HepG2 (cell line): ENCODE data around the gene STC2. TPM values are rescaled to one million over a fixed set of nuclear protein-coding genes. Genes with fewer than 3 reads are reported as not detected.

Source experiments
- ARNTL ChIP-seq: sonication (generic); formaldehyde crosslinking; IDR thresholded peaks from 2 replicates; pipeline ENCODE4 v1.4.0; 2020; ENCODE audit warnings: mild to moderate bottlenecking, missing genetic modification reagents
- BRD4 ChIP-seq: sonication (generic); formaldehyde crosslinking; IDR thresholded peaks from 2 replicates; pipeline ENCODE4 v1.4.0; 2020; ENCODE audit warnings: missing genetic modification reagents
- FOXK1 ChIP-seq: sonication (generic); formaldehyde crosslinking; IDR thresholded peaks from 2 replicates; pipeline ENCODE4 v1.4.0; 2020; ENCODE audit warnings: low read depth, missing genetic modification reagents, borderline replicate concordance
- FOXO1 ChIP-seq: sonication (generic); formaldehyde crosslinking; IDR thresholded peaks from 2 replicates; pipeline ENCODE4 v1.4.0; 2020; ENCODE audit warnings: missing genetic modification reagents
- GABPB1 ChIP-seq: IDR thresholded peaks from 2 replicates; pipeline ENCODE4 v1.6.1; 2016; ENCODE audit warnings: mild to moderate bottlenecking, missing genetic modification reagents, moderate library complexity, missing compliant biosample characterization
- GATAD2A ChIP-seq: IDR thresholded peaks from 2 replicates; pipeline ENCODE4 v1.6.1; 2016
- HDAC6 ChIP-seq: fragments of 200-600 bp; sonication (generic); IDR thresholded peaks from 2 replicates; pipeline ENCODE4 v1.7.0; 2017; ENCODE audit warnings: mild to moderate bottlenecking, antibody characterized with exemption, low read length, low read depth
- KDM3A ChIP-seq: IDR thresholded peaks from 2 replicates; pipeline ENCODE4 v1.6.1; 2018; ENCODE audit warnings: low read depth, missing compliant biosample characterization
- MED8 ChIP-seq: sonication (generic); formaldehyde crosslinking; IDR thresholded peaks from 2 replicates; pipeline ENCODE4 v1.8.1; 2023; ENCODE audit warnings: mild to moderate bottlenecking, missing genetic modification reagents; ENCODE audit not compliant: insufficient replicate concordance
- NFE2 ChIP-seq: sonication (generic); formaldehyde crosslinking; IDR thresholded peaks from 2 replicates; pipeline ENCODE4 v1.4.0; 2020; ENCODE audit warnings: missing genetic modification reagents
- NRL ChIP-seq: sonication (generic); formaldehyde crosslinking; IDR thresholded peaks from 2 replicates; pipeline ENCODE4 v1.5.0; 2020; ENCODE audit warnings: missing genetic modification reagents, mild to moderate bottlenecking, moderate library complexity, borderline replicate concordance
- POGZ ChIP-seq: sonication (generic); formaldehyde crosslinking; IDR thresholded peaks from 2 replicates; pipeline ENCODE4 v1.4.0; 2020; ENCODE audit warnings: mild to moderate bottlenecking, missing genetic modification reagents
- RAD51 ChIP-seq: fragments of 450-650 bp; IDR thresholded peaks from 2 replicates; pipeline ENCODE4 v1.6.1; 2016; ENCODE audit warnings: borderline replicate concordance
- RFX3 ChIP-seq: IDR thresholded peaks from 2 replicates; pipeline ENCODE4 v1.6.1; 2016; ENCODE audit warnings: missing biosample characterization, missing genetic modification reagents
- SP1 ChIP-seq, 2 experiments: fragments of 450-650 bp in 1 of 2; sonication (generic) in 1 of 2; formaldehyde crosslinking in 1 of 2; IDR thresholded peaks; 2 replicates each; pipeline versions ENCODE4 v1.4.0 to v1.6.1; 2016 to 2020; ENCODE audit warnings: missing genetic modification reagents in 1 of 2
- TBL1XR1 ChIP-seq: fragments of 150-350 bp; IDR thresholded peaks from 2 replicates; pipeline ENCODE4 v1.6.1; 2014; ENCODE audit warnings: borderline replicate concordance, low read length; ENCODE audit not compliant: partially characterized antibody
- ZBTB1 ChIP-seq: sonication (generic); formaldehyde crosslinking; IDR thresholded peaks from 2 replicates; pipeline ENCODE4 v1.4.0; 2020; ENCODE audit warnings: missing genetic modification reagents, borderline replicate concordance
- ZNF331 ChIP-seq: sonication (generic); formaldehyde crosslinking; IDR thresholded peaks from 2 replicates; pipeline ENCODE4 v1.4.0; 2020; ENCODE audit warnings: missing genetic modification reagents
- ZNF430 ChIP-seq: sonication (generic); formaldehyde crosslinking; IDR thresholded peaks from 2 replicates; pipeline ENCODE4 v1.9.0; 2021; ENCODE audit warnings: mild to moderate bottlenecking, missing genetic modification reagents
- ZNF512 ChIP-seq: sonication (generic); formaldehyde crosslinking; IDR thresholded peaks from 2 replicates; pipeline ENCODE4 v1.4.0; 2020; ENCODE audit warnings: mild to moderate bottlenecking, missing genetic modification reagents
- ZNF552 ChIP-seq: sonication (generic); formaldehyde crosslinking; IDR thresholded peaks from 2 replicates; pipeline ENCODE4 v1.9.0; 2022; ENCODE audit warnings: missing genetic modification reagents, mild to moderate bottlenecking, borderline replicate concordance
- ZNF616 ChIP-seq: sonication (generic); formaldehyde crosslinking; IDR thresholded peaks from 2 replicates; pipeline ENCODE4 v1.5.0; 2020; ENCODE audit warnings: low read depth, mild to moderate bottlenecking, missing genetic modification reagents
- ZNF773 ChIP-seq: sonication (generic); formaldehyde crosslinking; IDR thresholded peaks from 2 replicates; pipeline ENCODE4 v1.4.0; 2020; ENCODE audit warnings: missing genetic modification reagents, borderline replicate concordance
- ZSCAN21 ChIP-seq: sonication (generic); formaldehyde crosslinking; IDR thresholded peaks from 2 replicates; pipeline ENCODE4 v1.8.0; 2022; ENCODE audit warnings: mild to moderate bottlenecking, missing genetic modification reagents, moderate library complexity, borderline replicate concordance
- polyA plus RNA-seq, 8 experiments: library from polyadenylated mRNA; depleted of rRNA in 3 of 8; stranded (reverse) in 7 of 8; unstranded in 1 of 8; fragments of >200 nt; fragmentation: Illumina TruSeq in 4 of 8; extraction: Trizol in 4 of 8; gene quantifications; 2 replicates each; pipeline versions ENCODE4 v1.2.1 to v1.2.3, GENCODE V29; 2011 to 2016; ENCODE audit warnings: low read depth in 4 of 8, missing spikeins in 1 of 8, mixed read lengths in 1 of 8; ENCODE audit not compliant: insufficient read depth in 1 of 8
- total RNA-seq, 5 experiments: library from RNA; depleted of rRNA; stranded (reverse); fragments of >200 nt; fragmentation: Illumina TruSeq; extraction: Trizol; gene quantifications; 2 replicates each; pipeline ENCODE4 v1.2.3, GENCODE V29; 2016; ENCODE audit warnings: low read depth in 1 of 5
- TF ChIP-seq, protein P1 (sequence below): sonication (generic); formaldehyde crosslinking; conservative IDR thresholded peaks from 2 replicates; pipeline ENCODE4 v1.8.0; 2022; ENCODE audit warnings: low read depth, missing genetic modification reagents

STC2 gene
- total and polyA plus RNA-seq, 2 of the 13 experiments (the other 11 are each of a cell fraction or from before 2014, with no cell fraction given), result 27.1 to 69.2 TPM

DNA sequence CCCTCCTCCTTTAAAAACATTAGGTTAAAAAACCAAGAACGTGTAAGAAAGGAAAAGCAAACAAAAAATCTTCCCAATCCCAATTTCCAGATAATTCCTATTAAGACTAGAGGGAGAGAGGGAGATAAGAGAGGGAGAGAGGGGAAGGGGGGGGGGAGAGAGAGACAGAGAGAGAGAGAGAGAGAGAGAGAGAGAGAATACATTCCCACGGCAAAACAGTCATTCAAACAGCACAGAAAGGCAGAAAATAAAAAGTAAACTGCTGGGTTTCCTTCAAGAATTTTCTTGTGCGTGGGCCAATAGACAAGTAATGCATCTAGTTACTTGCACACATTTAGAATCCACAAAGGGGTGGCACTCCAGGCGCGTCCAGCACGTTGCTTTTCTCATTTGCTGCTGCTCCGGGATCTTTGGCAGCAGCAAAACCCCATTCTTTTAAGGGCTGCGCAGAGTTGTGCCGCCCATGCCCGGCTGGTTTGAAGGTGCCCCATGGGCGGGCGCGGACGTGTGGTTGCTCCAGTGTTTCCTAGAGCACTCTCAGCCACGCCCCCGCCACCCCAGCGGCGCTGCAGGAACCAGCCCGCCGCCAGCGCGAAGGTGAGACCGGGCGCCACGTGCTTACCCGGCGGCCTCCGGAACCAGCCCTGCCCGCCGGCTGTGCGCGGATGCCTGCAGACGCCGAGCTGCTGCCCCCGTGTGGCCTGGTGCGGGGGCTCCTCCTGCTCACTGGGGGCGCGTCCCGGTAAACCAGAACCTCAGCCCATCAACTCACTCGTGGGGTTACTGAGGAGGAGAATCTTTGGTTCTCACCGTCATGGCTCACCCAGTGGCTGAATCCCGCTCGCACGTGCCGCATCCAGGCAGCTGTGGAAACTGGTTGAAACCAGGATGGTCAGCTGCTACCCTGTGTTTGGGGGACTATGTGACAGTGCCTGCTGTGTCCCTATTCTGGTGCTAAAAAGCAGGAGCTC is 44.6 kb downstream of the STC2 start (continued):
- TF ChIP-seq POGZ (CRISPR knock-in tag) (peak; percentile 81), HDAC6 (no peak), BRD4 (CRISPR knock-in tag) (peak; percentile 74), ZNF552 (peak; percentile 99), ZSCAN21 (CRISPR knock-in tag) (peak; percentile 98), ZNF616 (peak; percentile 95), ARNTL (peak; percentile 94), RFX3 (CRISPR knock-in tag) (no peak; the same call in 1 of the 2 replicates), NRL (peak; percentile 100), ZNF331 (CRISPR knock-in tag) (peak; percentile 96), FOXO1 (CRISPR knock-in tag) (peak; percentile 66), FOXK1 (0 out of 2 replicates have a peak, but pooled peaks have one; percentile 33), TBL1XR1 (no peak), ZNF512 (CRISPR knock-in tag) (peak; percentile 85; the same call in 1 of the 2 replicates), ZNF430 (CRISPR knock-in tag) (peak; percentile 99), MED8 (no peak), RAD51 (no peak), NFE2 (CRISPR knock-in tag) (no peak), ZNF773 (CRISPR knock-in tag) (peak; percentile 94; the same call in 1 of the 2 replicates), ZBTB1 (CRISPR knock-in tag) (no peak), GATAD2A (CRISPR knock-in tag) (peak; percentile 32; the same call in 1 of the 2 replicates), KDM3A (CRISPR knock-in tag) (peak; percentile 88), GABPB1 (peak; percentile 94), SP1 (IDR thresholded peaks at IDR 0.05) (no peak), SP1 (CRISPR knock-in tag; IDR thresholded peaks at IDR 0.05) (peak; percentile 30)
- TF ChIP-seq, protein P1, sequence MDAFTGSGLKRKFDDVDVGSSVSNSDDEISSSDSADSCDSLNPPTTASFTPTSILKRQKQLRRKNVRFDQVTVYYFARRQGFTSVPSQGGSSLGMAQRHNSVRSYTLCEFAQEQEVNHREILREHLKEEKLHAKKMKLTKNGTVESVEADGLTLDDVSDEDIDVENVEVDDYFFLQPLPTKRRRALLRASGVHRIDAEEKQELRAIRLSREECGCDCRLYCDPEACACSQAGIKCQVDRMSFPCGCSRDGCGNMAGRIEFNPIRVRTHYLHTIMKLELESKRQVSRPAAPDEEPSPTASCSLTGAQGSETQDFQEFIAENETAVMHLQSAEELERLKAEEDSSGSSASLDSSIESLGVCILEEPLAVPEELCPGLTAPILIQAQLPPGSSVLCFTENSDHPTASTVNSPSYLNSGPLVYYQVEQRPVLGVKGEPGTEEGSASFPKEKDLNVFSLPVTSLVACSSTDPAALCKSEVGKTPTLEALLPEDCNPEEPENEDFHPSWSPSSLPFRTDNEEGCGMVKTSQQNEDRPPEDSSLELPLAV (CRISPR knock-in tag), result peak; percentile 86
